GM12891 (cell line): ENCODE data around the gene TMEM11.
A peak's percentile ranks its signal among the peaks of the same experiment; 100 is the strongest.

Source experiments
- DNase-seq: peaks from one replicate; pipeline ENCODE4 v3.0.0; 2011; ENCODE audit warnings: low spot score; ENCODE audit not compliant: insufficient read length
- FAIRE-seq: peaks from 2 replicates; lab custom pipeline; 2011; peaks lifted over from hg19 to GRCh38; lab: Jason Lieb, UNC
- PAX5 ChIP-seq: IDR thresholded peaks from 2 replicates; pipeline ENCODE4 v1.6.1; 2011; ENCODE audit warnings: low read length, moderate library complexity, mild to moderate bottlenecking; ENCODE audit not compliant: insufficient read depth, severe bottlenecking
- POLR2A ChIP-seq: IDR thresholded peaks from 2 replicates; pipeline ENCODE4 v1.6.1; 2011; ENCODE audit warnings: low read depth, low read length, control low read depth
- POLR2AphosphoS5 ChIP-seq: IDR thresholded peaks from 2 replicates; pipeline ENCODE4 v1.6.1; 2011; ENCODE audit warnings: low read depth, low read length, control low read depth
- POU2F2 ChIP-seq: IDR thresholded peaks from 2 replicates; pipeline ENCODE4 v1.6.1; 2011; ENCODE audit warnings: low read depth, mild to moderate bottlenecking, control low read depth, low read length, moderate library complexity
- SPI1 ChIP-seq: IDR thresholded peaks from 2 replicates; pipeline ENCODE4 v1.6.1; 2011; ENCODE audit warnings: low read depth, low read length, control low read depth
- TAF1 ChIP-seq: IDR thresholded peaks from 2 replicates; pipeline ENCODE4 v1.6.1; 2011; ENCODE audit warnings: low read depth, low read length, control low read depth

TMEM11 gene

DNA sequence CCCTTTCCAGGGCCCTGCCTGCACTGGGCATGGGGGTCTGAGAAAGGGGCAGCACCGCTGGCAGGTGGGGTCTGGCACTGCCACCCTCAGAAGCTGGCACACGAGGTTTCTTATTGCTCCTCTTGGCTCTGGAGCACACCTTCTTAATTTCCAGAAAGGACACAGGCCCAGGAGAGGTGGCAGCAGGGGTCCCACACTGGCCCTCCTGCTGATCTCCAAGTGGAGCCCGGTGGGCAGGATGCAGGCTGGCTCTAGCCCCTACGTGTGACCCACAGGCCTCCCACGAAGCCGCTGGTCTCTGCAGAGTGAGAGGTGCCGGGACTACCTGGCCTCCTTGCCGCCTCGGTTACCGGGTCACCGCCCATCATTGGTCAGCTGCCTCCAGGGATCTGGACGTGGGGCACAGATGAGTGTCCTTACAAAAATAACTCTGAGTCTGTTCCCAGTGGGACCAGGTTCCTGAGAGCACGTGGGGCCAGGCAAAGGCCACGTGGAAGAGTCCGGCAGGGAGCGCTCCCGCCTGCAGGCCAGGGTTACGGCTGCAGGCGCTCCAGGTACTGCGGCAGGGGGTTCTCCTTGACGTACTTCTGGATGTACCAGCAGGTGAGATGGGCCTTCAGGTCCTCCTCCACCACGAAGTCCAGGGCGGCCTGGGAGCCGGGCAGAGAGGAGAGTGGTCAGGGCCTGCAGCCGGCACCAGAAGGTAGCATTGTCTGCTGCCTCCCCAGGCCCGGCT, 29.0 kb upstream of the TMEM11 start:
- FAIRE-seq (no peak), DNase-seq (no peak)
- TF ChIP-seq TAF1: no peak
- no peak for TF ChIP-seq POLR2A
- no peak for TF ChIP-seq PAX5
- TF ChIP-seq POU2F2: no peak
- TF ChIP-seq SPI1: no peak
- TF ChIP-seq POLR2AphosphoS5: no peak

DNA sequence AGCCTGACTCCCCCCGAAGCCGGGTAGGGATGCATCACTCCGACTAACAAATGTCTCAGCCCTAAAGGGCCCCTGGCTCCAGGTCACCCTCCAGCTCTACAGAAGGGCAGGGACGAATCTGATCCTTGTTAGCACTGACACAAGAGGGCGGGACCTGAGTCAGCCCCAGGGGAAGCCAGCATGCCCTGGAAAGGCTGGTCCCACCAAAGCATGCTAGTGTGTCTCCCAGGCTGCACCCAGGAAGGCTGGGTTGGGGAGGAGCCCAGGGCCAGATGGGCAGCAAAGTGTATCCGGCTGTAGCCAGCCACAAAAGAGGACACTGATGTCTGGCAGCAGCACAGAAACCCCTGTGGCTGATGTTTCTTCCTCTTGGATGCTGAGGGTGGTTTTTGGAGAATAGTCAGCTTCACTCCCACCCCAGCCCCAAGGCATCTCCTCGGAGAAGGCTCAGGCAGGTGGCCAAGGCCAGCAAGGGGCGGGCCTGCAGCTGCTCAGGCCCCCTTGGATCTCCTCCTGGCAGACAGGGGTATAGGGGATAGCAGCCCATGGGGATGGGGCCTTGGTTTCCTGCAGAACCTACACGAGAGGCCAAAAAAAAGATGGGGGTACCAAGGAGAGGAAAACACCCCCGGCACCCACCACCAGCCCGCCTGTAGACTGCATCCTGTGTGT, 28.2 kb upstream of the TMEM11 start:
- FAIRE-seq (no peak), DNase-seq (no peak)
- no peak for TF ChIP-seq PAX5
- no peak for TF ChIP-seq SPI1

DNA sequence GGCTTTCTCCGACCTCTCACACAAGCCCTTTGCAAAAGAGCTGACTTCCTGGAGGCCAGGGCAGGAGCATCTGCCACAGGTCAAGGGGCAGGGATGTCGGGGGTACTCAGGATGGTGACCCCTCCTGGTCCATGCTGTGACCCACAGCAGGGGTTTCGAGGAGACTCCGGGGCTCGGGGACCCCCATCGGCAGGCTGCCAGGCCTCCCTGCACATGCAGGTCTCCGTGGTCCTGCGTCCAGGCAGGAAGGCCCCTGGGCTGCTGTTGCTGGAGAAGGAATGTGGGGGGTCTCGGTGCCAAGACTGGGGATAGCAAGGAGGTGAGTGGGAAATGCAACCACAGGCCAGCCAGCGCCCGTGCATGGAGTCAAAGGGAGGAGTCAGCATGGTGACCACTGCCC, 27.6 kb upstream of the TMEM11 start:
- FAIRE-seq (no peak), DNase-seq (no peak)
- TF ChIP-seq TAF1 (no peak), PAX5 (no peak)

DNA sequence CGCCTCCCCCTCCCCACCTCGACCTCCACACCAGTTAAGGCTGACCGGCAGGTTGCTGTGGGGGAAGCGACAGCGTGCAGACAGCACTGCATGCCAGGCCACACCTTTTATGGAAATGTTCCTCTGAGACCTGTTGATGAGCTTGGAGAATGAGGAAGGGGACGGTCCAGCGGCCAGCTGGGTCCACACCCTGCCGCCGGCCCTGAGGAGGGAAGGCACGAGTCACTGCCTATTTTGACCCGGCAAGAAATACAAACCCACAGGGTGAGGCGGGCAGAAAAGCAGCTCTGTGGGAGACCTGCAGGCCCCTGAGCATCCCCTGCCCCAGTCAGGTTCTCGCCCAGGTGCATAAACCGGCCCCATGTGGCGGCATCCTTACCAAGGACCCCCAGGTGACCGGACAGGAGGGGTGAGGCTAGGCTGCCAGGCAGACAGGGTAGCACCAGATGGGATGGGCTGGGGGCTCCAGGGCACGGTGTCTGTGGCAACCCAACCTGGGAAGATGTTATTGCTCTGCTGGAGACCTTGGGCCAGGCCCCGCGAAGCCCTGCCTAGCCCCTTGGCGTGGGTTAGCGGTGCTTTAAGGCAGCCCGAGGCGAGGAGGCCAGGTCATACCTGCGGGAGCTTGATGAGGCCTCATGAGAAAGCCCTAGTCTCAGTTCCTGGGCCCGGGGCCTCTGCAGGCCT, 26.6 kb upstream of the TMEM11 start:
- TF ChIP-seq TAF1 (no peak), POLR2A (no peak), POU2F2 (no peak), SPI1 (no peak), POLR2AphosphoS5 (no peak), PAX5 (no peak)
- DNase-seq (no peak), FAIRE-seq (no peak)

DNA sequence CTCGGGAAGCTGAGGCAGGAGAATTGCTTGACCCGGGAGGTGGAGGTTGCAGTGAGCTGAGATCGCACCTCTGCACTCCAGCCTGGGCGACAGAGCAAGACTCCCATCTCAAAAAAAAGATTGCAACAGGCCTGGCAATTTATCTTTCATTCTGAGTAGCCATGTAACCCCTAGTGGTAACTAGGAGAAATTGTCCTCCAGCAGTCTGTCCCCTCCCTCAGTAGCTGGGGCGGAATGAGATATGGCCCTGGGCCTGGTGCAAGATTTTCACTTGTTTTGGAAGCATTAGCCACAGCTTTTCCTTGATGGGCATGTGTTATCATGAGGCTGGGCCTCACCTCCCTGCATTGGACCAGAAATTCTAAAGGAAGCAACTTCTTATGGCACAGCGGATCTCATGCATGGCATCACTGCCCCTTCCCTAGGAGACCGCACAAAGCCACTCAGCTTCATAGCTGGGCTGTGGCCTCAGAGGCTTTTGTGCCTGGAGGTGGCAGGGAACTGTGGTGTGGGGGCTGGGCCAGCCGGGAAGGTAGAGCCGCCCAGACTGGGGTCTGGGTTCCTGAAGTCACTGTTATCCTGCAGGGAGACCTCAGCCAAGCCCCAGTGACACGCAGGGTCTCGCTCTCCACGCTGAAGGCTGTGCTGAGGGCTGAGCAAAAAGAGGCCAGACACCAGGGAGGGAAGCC, 25.9 kb upstream of the TMEM11 start:
- TF ChIP-seq POU2F2 (no peak), POLR2AphosphoS5 (no peak), PAX5 (no peak), SPI1 (no peak), POLR2A (no peak), TAF1 (no peak)
- DNase-seq (peak; percentile 73), FAIRE-seq (no peak)

DNA sequence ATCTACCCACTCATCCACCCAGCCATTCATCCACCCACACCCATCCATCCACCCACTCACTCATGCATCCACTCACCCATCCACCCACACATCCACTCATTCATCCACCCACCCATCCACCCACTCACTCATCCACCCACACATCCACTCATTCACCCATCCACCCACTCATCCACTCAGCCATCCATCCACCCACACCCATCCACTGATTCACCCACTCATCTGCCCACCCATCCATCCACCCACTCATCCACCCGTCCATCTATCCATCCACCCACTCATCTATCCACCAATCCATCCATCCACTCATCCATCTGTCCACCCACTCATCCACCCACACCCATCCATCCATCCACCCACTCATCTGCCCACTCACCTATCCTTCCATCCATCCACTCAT, 22.0 kb upstream of the TMEM11 start:
- FAIRE-seq: no peak
- DNase-seq: no peak
- TF ChIP-seq POLR2AphosphoS5 (no peak), POLR2A (no peak), SPI1 (no peak), TAF1 (no peak), PAX5 (no peak), POU2F2 (no peak)

DNA sequence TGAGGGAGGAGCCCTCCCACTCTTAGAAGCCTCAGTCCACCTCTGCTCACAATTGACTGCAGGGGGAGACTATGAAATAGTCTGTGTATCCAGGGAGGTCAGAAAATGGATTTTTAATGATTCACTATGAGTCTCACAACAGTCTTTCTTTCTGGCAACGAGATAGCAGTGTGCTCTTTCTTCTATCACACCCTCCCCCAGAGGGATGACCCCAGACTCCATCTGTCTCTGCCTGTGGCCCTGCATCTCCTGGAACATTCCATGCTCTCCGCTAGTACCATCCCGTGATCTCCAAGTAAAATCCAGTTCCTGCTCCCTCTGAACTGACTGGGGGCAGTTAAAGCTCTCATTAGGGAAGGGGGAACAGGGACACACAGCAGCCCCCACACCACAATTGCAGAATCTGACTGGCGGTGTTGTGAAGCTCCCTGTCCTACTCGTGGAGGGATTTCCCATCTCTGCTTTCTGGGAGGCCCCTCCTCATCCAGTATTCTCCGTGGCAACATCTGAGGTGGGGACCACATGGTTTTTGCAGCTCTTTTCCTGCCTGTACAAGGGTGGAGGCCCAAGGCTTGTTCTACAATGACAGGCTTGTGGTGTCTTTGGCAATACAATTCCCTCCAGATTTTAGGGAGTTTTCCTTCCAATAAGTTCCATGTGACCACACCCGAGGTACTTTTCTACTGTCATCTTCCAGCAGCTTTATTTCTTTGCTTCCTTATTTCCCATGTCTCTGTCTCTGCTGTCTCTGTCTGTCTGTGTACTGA, 19.8 kb upstream of the TMEM11 start:
- TF ChIP-seq POU2F2 (no peak), POLR2A (no peak), TAF1 (no peak), PAX5 (no peak), POLR2AphosphoS5 (no peak), SPI1 (no peak)
- DNase-seq (no peak), FAIRE-seq (no peak)

DNA sequence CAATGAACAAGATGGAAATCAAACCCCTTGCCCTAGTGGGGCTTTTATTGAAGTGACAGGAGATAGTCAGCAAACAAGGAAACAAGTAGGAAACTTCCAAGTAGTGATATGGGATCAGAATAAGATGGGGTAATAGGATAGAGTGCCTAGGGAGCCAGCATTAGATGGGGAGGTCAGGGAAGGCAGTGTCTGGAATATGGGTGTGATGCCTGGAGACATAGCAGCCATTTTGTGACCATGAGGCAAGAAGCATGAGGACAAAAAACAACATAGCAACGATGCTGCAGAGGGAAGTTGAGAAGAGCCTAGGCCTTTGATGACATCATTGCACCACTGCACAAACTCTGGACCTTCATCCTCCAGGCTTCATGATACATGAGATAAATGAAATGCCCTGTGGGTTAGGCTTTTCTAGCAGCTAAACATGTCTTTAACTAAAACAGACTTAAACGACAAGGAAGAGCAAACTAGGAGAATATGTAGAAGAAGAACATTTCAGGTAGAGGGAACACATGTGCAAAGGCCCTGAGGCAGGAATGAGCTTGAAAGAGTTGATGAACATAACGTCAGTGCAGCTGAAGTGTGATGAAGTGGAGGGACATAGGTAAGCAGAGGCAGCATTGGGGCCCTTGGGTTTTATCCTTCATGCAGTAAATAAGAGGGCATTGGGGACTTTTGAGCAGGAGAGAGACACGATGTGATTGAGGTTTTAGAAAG, 18.2 kb upstream of the TMEM11 start:
- DNase-seq (no peak), FAIRE-seq (no peak)
- TF ChIP-seq POLR2A: no peak
- no peak for TF ChIP-seq PAX5
- no peak for TF ChIP-seq POU2F2
- no peak for TF ChIP-seq POLR2AphosphoS5
- TF ChIP-seq TAF1: no peak
- TF ChIP-seq SPI1: no peak
